Measurements from ENCODE around the gene AIG1.
"Not testable (repeated sequence)": the region's sequence is repeated elsewhere in the genome, so short reads cannot be mapped to it uniquely, and the experiment has no call there.

Gene AIG1

DNA sequence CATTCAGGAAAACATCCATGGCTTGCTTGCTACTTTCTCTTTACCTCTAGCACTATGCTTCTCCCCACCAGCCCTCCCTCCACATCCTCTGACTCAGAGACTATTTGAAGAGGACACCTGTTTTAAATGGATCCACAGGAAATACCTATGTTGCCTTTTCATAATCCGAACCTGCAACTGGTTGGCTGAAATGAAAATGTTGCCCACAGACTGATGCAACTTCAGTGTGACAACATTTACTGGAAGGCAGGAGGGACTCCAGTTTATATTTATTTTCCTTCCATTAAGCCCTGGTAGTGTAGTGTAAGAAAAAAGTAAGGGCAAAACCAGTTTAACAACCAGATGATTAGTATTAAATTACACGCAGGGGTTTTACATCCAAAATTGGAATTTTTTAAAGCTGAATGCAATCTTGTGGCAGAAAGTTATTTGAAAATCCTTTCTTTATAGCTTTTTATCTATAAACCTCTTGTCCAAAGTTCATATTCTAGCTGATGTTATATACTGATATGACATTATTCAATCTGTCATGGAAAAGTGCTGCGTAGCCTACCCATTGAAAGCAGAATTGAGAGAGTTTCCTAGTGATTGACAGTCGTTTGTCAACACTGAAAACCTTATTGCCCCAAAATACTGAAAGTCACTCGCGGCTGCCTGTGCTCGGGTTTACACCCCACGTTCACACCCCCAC lies 881 bp upstream of the AIG1 start:
- DNase-seq: peak; percentile 68

DNA sequence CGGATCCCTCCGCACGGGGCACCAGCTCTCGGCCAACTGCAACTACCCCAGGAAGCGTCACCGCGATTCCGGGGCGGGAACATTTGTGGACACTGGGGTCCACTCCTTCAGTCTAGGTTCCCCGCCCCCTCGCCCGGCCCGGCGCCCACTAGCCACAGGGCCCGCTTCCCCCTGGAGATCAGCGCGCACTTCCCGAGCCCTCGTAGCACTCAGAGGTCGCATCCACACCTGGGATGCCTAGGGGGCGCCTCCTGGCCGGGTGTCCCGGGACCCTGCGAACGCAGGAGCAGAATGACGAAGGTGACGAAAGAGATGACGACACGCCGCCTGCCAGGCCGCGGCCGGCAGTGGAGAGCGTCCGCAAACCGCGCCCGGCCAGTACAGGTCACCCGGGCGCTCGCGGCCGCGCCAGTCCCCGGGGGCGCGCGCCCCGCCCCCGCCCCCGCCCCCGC lies 309 bp upstream of the AIG1 start:
- peak; percentile 53 for DNase-seq

DNA sequence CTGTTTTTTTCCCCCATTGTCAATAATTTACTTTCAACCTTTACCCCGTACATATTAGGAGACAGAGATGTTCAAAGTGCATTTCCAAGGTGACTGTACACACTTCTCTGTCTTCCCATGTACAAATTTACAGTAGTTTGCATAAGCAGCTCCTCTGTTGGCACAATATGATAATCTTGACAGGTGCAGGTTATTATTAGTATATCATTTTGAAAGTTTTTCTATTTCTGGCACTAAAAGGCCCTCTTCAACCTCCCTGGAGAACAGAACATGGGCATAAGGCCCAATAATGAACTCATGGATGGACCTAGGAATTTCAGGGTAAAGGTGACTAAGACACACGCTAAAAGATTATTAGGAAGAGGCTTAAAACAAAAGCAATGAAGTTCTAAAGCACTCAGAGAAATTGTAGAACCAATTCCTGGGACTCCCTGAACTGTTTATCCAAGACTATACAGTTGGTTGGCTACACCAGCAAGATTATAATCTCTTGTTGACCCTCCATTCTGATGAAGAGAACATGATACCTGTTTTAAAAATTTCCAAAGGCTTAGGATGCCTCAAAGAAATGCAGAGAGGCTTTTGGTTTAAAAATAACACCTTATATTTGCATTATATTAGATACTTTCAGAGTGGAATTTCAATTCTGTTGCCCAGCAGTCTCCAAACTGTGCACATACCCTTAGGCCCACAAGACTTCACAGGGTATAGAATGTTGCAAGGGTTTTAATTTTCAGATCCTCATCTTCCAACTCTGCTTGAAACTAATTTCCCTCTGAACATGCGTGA lies 1.1 kb downstream of the AIG1 start:
- DNase-seq: no peak

- no peak for DNase-seq
Measured at GRCh38 chr6:143062551-143062950, 1.9 kb downstream of the AIG1 start.

DNA sequence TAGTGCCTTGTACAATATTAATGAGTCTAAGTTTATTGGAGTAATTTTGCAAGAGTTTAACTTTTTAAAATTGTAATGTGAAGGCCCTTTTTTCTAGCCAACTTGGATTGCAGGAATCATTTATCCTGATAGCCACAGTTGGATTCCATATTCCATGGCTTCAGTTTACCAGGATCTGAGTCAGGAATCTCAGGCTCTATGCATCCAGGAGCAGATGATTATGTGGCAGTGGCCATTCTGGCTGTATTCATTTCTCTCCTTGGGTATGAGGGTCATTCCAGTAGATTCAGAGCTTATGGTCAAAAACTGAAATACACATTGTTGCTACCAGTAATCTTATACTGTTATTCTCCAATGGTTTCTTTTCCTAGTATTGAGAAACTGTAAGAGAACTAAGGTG lies 2.9 kb downstream of the AIG1 start:
- DNase-seq: no peak

DNA sequence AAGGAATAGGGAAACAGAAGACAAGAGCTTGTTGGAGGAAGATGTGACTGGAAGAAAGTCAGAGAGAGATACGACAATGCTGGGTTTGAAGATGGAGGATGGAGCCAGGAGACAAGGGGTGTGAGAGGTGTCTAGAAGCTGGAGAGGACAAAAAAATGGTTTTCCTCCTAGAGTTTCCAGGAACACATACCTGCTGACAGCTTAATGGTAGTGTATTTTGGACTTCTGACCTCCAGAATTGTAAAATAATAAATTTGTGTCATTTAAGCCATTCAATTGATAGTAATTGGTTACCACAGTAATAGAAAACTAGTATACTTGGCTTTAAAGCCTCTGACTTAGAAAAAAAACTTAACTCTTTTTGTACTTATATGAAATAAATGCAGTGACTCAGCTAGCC lies 3.6 kb downstream of the AIG1 start:
- no peak for DNase-seq

- no peak for DNase-seq
Measured at GRCh38 chr6:143064951-143065683, 4.4 kb downstream of the AIG1 start.

- no peak for DNase-seq
Measured at GRCh38 chr6:143068001-143068400, 7.3 kb downstream of the AIG1 start.

DNA sequence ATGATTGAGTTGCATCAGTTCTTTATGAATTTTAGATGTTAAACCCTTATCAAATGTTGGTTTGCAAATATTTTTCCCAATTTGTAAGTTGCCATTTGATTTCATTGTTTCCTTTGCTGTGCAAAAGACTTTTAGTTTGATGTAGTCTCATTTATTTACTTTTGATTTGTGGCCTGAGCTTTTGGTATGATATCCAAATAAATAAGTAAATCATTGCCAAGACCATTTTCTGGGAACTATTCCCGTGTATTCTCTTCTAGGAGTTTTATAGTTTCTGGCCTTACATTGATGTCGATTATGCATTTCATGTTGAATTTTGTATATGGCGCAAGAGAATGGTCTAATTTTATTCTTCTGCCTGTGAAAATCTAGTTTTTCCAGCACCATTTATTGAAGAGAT lies 13.4 kb downstream of the AIG1 start:
- DNase-seq: no peak

- no peak for DNase-seq
Measured at GRCh38 chr6:143074670-143075318, 14.1 kb downstream of the AIG1 start.

GRCh38 chr6:143078468-143079324 lies 18.0 kb downstream of the AIG1 start:
- no peak for DNase-seq

DNA sequence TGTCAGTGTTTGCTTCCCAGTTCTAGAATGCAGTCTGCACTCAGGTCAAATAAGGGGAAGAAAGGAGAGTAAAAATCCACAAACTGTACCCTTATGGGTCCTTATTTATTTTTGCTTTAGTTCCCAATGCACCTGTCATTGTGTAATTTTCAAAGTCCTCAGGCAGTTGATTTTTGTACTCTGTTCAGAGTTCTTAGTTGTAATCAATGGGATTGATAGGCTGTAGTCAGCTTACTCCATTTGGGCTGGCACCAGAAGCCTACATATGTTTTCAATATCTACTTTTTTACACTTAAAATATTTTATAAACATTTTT lies 18.6 kb downstream of the AIG1 start:
- no peak for DNase-seq

- DNase-seq: not testable (repeated sequence)
Measured at GRCh38 chr6:143082274-143082673, 21.6 kb downstream of the AIG1 start.

DNA sequence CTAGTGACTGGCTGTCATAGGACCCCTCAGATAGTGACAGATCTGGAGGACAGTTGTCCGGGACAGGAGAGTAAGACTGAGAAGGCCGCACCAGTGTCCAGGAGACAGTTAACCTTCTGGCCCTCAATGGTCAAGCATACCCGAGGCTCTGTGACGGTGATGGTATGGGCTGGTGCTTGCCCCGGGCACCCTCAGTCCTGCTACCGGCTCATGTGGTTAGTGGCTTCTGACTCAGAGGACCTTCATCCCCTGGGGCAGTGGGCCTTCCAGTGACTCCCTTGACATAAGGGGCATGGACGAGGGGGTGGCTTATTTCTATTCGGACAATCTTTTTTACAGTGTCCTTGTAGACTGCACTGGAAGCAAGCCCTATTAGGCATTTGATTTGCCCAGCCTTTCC lies 23.3 kb downstream of the AIG1 start:
- not testable (repeated sequence) for DNase-seq

DNA sequence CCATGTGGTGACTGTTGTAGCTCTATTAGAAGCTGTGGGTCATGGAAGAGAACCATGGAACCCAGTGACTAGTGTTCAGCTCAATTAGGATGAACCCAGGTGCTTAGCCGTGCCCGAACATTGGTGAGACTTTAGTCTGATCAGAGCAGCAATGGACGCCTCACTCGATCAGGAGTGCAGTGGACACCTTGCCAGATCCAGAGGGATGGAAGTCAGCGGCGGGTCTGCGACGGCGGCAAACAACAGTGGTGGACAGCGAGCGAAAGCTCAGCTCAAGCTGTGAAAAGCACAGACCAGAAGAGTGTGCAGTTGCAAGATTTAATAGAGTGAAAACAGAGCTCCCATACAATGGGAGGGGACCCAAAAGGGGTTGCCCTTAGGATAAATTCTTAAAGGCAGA lies 26.6 kb downstream of the AIG1 start:
- DNase-seq: not testable (repeated sequence)

- DNase-seq: no peak
Measured at GRCh38 chr6:143087856-143088255, 27.2 kb downstream of the AIG1 start.

DNA sequence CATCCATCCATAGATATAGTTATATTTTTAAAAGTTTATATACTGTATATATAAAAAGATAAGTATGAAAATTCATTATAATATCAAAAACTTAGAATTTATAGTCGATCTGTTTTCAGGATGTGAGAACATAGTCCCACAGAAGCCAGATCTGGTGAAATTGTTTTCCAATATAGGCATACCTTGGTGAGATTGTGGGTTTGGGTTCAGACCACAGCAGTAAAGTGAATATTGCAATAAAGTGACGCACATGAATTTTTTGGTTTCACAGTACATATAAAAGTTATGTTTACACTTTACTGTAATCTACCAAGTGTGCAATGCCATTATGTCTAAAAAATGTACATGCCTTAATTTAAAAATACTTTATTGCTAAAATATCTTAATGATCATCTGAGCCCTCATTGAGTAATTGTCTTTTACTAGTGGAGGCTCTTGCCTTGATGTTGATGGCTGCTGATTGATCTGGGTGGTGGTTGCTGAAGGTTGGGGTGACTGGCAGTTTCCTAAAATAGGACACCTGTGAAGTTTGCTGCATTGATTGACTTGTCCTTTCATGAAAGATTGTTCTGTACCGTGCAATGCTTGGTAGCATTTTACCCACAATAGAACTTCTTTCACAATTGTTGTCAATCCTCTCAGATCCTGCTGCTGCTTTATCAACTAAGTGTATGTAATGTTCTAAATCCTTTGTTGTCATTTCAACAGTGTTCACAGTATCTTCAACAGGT lies 29.8 kb downstream of the AIG1 start:
- DNase-seq: no peak

- DNase-seq: no peak
Measured at GRCh38 chr6:143092768-143093167, 32.1 kb downstream of the AIG1 start.

GRCh38 chr6:143093290-143093689 lies 32.6 kb downstream of the AIG1 start:
- no peak for DNase-seq

GRCh38 chr6:143096403-143096802 lies 35.7 kb downstream of the AIG1 start:
- DNase-seq: no peak

- no peak for DNase-seq
Measured at GRCh38 chr6:143097224-143097795, 36.6 kb downstream of the AIG1 start.

Measured in DMS153 (cell line).